Astrocyte of the spinal cord (primary cell): ENCODE data around the gene DOCK3.

Experiments used
- DNase-seq: peaks from one replicate; pipeline ENCODE4 v3.0.0; 2011; ENCODE audit warnings: low read depth, low spot score
- H3K4me3 ChIP-seq: 2 replicates; pipeline ENCODE4 v1.5.1; 2011; ENCODE audit warnings: low read depth, mild to moderate bottlenecking, low read length, moderate library complexity
- in situ Hi-C: cut with HindIII; loops from 2 replicates; pipeline ENCODE4 v1.10.0; 2017; ENCODE audit warnings: low sequenced_read_pairs
- TF ChIP-seq, protein P1 (sequence below): IDR thresholded peaks from 2 replicates; pipeline ENCODE4 v1.5.1; 2012; ENCODE audit warnings: low read depth, mild to moderate bottlenecking, low read length, inconsistent platforms

Gene DOCK3

DNA sequence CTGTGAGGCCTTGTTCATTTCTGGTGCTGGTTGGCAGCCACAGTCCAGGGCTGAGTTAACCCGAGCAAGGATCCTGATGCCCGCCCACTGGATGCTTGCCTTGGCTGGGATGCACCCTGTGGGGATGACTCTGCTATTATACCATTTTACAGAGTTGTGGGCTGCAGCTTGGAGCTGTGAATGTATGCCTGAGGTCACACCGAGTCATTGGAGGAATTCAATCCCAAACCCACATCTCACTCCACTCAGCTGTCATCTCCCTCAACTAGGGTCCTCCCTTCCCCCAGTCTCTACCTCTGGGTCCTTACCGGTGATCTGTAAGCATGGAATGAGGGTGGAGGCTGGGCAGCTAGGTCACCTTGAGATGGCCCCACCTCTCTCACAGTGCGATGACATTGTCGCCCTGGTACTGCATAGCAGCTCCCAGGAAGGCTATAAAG lies 35.7 kb upstream of the DOCK3 start:
- TF ChIP-seq, protein P1, sequence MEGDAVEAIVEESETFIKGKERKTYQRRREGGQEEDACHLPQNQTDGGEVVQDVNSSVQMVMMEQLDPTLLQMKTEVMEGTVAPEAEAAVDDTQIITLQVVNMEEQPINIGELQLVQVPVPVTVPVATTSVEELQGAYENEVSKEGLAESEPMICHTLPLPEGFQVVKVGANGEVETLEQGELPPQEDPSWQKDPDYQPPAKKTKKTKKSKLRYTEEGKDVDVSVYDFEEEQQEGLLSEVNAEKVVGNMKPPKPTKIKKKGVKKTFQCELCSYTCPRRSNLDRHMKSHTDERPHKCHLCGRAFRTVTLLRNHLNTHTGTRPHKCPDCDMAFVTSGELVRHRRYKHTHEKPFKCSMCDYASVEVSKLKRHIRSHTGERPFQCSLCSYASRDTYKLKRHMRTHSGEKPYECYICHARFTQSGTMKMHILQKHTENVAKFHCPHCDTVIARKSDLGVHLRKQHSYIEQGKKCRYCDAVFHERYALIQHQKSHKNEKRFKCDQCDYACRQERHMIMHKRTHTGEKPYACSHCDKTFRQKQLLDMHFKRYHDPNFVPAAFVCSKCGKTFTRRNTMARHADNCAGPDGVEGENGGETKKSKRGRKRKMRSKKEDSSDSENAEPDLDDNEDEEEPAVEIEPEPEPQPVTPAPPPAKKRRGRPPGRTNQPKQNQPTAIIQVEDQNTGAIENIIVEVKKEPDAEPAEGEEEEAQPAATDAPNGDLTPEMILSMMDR = no peak
- in situ Hi-C loops = no loop called here
- H3K4me3 ChIP-seq = no peak overlapping the region
- peak; percentile 69 for DNase-seq

DNA sequence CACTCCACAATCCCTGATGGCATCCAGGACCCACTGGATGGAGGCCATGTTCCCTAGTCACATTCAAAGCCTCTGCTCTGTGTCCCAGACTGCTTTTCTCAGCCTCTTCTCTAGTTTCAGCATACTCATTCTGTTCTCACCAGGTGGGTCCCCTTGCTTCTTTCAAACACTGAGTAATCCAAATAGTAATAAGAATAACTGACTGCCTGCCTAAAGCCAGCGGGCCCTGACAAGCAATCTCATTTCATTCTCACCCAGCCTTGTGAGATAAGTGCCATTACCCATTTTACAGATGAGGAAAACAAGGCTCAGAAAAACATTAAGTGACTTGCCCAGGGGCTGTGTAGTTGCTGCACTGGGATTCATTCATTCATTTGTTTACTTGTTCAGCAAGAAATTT lies 32.3 kb upstream of the DOCK3 start:
- DNase-seq = no peak
- H3K4me3 ChIP-seq = no peak overlapping the region
- in situ Hi-C loops = no loop called here
- TF ChIP-seq, protein P1 = no peak

DNA sequence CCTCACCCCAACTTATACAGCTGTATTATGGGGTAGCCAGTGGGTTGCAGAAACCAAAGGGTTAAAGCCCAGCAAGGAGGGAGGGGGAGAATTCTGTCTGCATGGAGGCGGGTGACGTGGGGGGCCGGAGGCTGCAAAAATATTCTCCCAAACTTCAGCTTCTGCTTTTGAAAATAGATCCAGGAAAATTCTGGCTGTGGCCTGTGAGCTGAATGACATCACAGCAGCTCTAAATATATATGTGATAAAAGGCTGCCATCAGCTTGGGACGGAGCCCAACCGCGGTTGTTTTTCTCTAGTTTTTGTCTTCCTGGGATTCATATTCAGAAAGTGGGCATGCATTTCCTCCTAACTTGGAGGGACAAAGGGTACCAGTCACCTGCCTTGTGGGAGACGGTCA lies 30.2 kb upstream of the DOCK3 start:
- DNase-seq = no peak
- in situ Hi-C loops = no loop called here

DNA sequence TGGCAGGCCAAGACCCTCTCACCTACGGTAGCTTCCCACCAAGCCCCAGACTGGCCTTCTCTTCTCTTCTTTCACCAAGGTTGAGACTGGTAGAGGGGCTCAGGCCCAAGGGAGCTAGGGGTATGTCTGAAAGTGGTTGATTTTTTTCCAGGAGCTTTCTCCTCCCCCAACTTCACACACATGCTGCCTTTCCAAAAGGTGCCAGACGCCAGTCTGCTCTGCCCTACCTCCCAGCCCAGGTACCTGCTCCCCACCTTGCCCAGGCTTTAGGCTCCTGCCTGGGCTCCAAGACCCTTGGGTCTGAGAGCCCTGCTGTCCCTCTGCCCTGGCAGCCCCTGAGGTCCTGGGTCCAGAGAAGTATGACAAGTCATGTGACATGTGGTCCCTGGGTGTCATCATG lies 29.3 kb upstream of the DOCK3 start:
- in situ Hi-C loops = no loop called here
- no peak for DNase-seq
- TF ChIP-seq, protein P1 = no peak
- no peak overlapping the region for H3K4me3 ChIP-seq

More for the DNA sequence above, 30.2 kb upstream of the DOCK3 start:
- TF ChIP-seq, protein P1 = no peak
- no peak overlapping the region for H3K4me3 ChIP-seq

DNA sequence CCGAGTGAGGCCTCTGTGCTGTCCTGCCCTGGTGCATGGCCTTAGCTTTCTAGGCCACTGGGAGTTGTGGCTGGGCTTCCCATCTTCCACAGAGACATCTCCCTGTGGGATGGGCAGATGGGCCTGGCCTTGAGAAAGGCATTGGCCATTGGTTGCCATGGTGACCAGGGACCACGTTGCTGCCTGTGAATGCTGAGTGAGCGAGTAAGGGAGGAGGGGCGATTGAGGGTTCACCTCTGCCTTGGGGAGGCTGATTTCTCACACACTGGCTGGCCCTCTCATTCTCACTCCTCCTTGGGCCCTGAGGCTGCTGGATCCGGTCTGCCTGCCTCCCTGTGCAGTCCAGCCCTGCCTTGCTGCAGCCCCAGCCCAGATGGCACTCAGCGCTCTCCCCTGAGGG lies 26.4 kb upstream of the DOCK3 start:
- H3K4me3 ChIP-seq = no peak overlapping the region
- TF ChIP-seq, protein P1 = no peak
- in situ Hi-C loops = no loop called here
- DNase-seq = no peak

DNA sequence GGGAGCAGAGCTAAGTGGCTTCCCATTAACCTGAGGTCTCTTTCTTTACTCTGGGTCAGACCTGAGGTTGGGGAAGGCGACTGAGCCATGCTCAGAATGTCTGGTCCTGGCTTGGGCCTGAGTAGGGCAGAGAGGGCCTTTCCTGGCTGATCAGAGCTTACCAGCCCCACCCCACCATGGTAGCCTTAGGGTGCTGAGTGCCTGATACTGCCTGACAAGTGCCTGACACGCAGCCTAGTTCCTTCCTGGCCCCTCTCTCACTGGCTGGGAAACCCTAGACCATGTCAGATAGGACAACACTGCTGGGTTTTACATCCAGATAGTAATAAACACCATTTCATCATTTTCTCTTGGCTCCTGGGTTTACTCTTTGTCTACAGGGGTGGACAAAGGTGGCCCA lies 25.8 kb upstream of the DOCK3 start:
- TF ChIP-seq, protein P1 = no peak
- in situ Hi-C loops = no loop called here
- H3K4me3 ChIP-seq = no peak overlapping the region
- DNase-seq = no peak

DNA sequence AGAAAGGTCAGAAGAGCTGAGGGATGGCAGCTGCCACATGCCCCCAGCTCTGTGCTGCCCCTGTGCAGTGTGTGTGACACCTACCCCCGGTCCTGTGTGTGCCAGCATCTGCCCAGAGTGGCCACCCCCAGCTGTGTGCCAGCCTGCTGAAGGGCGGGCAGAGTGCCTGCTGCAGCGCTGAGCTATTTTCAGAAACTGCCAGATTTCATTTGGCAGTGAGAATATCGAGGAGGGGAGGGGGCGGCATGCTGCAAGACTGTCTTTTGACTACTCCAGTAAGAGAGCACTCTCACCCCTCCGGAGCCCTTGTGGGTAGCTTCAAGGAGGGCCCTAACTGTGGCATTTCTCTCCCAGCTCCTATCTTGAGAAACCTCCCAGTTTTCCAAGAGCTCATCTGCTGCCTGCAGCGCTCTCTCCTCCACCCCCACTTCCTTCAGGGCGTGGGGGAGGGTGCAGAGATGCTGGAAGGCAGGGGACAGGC lies 25.2 kb upstream of the DOCK3 start:
- TF ChIP-seq, protein P1 = no peak
- in situ Hi-C loops = no loop called here
- H3K4me3 ChIP-seq = no peak overlapping the region
- DNase-seq = no peak
